KBM-7 (cell line): ENCODE data around the gene EXOC2.

Source experiments
- DNase-seq: peaks from one replicate; pipeline ENCODE4 v3.0.0-alpha.2; 2015
- in situ Hi-C: fragments of 300-500 bp; cut with MboI; formaldehyde crosslinking; loops from 2 replicates; pipeline ENCODE4 v1.14.3; 2020; ENCODE audit warnings: low sequenced_read_pairs, low pct_unique_long_range_greater_than_20kb, mixed read lengths

EXOC2 gene, protein sequence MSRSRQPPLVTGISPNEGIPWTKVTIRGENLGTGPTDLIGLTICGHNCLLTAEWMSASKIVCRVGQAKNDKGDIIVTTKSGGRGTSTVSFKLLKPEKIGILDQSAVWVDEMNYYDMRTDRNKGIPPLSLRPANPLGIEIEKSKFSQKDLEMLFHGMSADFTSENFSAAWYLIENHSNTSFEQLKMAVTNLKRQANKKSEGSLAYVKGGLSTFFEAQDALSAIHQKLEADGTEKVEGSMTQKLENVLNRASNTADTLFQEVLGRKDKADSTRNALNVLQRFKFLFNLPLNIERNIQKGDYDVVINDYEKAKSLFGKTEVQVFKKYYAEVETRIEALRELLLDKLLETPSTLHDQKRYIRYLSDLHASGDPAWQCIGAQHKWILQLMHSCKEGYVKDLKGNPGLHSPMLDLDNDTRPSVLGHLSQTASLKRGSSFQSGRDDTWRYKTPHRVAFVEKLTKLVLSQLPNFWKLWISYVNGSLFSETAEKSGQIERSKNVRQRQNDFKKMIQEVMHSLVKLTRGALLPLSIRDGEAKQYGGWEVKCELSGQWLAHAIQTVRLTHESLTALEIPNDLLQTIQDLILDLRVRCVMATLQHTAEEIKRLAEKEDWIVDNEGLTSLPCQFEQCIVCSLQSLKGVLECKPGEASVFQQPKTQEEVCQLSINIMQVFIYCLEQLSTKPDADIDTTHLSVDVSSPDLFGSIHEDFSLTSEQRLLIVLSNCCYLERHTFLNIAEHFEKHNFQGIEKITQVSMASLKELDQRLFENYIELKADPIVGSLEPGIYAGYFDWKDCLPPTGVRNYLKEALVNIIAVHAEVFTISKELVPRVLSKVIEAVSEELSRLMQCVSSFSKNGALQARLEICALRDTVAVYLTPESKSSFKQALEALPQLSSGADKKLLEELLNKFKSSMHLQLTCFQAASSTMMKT

GRCh38 chr6:692858-693722, at the start of gene EXOC2:
EXOC2 (minus strand) TSS chr6:693139; CDS start chr6:637818, 55,321 bp downstream.
- in situ Hi-C loops: no loop called here
- peak; percentile 78 for DNase-seq

- in situ Hi-C loops: no loop called here
Measured at GRCh38 chr6:741410-742339, 48.7 kb upstream of the EXOC2 start.

DNA sequence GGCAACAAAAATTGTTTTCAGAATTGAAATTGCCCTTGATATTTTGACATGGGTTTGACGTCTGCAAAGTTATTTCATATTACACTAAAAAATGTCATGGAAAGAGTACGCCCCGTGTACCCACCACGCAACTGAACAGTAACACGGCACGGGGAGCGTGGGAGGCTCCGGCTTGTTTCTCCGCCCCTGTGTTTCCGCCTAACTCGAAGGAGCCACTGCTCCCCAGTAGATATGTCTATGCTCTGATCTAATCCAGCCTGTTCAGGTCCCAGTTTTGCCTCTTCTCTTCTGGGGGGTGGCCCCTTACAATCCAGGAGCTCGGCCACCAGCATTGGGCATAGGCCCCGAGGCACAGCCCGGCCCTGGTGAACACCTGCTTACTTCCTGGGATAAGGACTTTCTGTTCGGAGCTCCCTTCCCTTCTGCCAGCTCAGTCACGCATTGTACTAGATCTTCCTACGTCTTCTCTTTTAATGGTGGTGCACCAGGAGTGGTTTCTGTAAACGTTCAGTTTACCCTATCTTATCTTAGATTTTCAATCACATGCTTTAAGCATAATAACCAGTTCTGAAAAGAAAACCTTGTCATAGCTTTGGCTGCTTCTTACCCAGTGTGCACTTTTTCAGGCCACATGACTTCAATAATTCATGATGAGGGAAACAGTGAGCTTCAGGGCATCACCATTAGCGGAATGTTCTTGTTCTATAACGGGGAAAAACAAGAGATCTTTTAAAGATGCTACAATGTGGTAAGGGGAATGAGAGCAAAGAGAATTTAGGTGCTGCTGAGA, 43.9 kb upstream of the EXOC2 start:
- in situ Hi-C loops: no loop called here
- DNase-seq: no peak

More at GRCh38 chr6:741410-742339, 48.7 kb upstream of the EXOC2 start:
- DNase-seq: no peak

GRCh38 chr6:733431-734219, 40.7 kb upstream of the EXOC2 start:
- DNase-seq: no peak
- in situ Hi-C loops: no loop called here

- DNase-seq: no peak
- in situ Hi-C loops: no loop called here
Measured at GRCh38 chr6:731924-732323, 39.0 kb upstream of the EXOC2 start.

GRCh38 chr6:729606-730320, 36.8 kb upstream of the EXOC2 start:
- in situ Hi-C loops: no loop called here
- DNase-seq: no peak

GRCh38 chr6:727856-728255, 34.9 kb upstream of the EXOC2 start:
- in situ Hi-C loops: no loop called here
- DNase-seq: no peak

GRCh38 chr6:723540-723939, 30.6 kb upstream of the EXOC2 start:
- DNase-seq: no peak
- in situ Hi-C loops: no loop called here

- DNase-seq: peak; percentile 21
- in situ Hi-C loops: no loop called here
Measured at GRCh38 chr6:722608-723007, 29.7 kb upstream of the EXOC2 start.

GRCh38 chr6:722077-722524, 29.2 kb upstream of the EXOC2 start:
- DNase-seq: peak; percentile 62
- in situ Hi-C loops: no loop called here

DNA sequence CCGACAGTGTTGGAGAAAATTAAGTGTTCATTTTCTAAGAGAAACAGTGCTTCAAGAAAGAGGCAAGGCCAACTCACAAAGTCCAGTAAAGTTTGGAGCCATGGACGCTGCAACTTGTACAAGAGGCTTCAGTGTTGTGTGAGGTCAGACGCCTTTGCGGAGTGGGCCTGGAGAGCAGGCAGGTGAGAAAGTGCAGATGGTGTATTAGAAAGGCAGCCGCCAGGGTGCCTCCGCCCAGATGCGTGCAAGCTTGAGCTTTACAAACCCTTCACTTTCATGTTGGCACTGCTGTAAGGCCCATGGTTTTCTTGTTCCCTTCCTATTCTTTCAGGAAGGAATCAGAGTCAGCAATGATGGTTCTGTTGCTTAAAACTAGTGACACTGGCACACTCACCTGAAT, 25.4 kb upstream of the EXOC2 start:
- in situ Hi-C loops: no loop called here

DNA sequence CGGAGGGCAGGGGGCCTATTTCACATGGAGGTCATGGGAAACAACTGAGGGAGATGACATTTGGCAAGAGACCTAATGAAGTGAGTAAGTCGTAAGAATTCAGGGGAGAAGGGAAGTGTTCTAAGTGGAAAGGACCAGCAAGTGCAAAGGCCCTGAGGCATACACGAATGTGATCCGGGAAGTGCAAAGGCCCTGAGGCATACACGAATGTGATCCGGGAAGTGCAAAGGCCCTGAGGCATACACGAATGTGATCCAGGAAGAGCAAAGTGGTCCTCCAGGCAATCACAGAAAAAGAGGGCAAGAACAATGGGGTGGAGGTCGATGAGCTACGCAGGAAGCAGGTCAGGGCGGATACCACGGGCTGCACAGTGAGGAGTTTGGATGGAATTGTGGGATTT, 24.2 kb upstream of the EXOC2 start:
- DNase-seq: no peak
- in situ Hi-C loops: no loop called here

More for the DNA sequence above, 25.4 kb upstream of the EXOC2 start:
- DNase-seq: no peak

DNA sequence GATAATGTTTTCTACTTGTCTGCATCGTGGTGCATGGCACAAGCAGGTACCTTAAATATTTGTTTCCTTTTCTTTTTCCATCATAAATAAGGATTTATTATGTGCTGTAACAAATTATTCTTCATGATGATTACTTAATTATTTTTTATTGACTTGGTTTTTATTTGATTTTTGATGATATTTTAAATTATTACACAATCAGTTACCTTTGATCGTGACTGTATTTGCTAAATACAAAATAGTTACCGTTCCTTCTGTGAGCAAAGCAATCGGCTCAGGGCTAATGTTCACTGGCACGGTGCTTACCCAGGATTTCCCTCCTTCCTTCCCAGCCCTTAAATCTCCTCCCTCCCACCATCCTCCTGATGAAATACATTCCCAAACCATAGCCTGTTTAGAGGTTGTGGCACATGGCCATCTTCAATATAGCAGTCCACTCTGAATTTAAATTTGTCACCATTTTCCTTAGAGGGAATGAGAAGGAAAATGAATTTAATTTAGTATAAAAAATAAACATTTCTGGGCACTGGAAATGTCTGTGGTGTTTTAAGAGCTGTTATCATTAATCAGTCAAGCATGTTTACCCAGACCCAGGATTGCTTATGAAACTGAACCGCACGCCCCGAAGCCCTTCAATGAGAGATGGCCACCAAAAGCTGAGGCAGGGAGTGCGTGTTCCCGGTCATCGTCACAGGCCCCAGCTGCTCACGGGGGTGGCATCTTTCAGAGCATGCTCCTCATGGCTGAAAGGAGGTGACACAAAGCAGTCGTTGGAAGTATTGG, 23.0 kb upstream of the EXOC2 start:
- in situ Hi-C loops: no loop called here
- no peak for DNase-seq

- in situ Hi-C loops: no loop called here
- no peak for DNase-seq
Measured at GRCh38 chr6:714100-714499, 21.2 kb upstream of the EXOC2 start.

DNA sequence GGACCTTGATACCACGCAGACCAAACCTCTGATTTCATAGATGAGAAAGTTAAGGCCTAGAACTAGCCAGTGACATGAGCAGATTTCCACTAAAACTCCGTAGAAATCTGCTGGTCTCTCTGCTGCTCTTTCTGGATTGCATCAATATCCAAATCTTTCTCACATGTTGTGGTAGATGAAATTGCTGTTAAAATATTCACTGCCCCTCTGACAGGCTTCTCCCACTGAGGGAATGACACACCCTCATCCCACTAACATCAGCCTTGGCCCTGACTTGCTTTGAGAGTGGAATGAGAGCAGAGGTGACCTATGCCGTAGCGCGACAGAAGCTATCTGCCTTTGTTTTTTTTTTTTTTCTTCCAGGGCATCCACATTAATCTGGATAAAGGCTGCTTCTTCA, 20.4 kb upstream of the EXOC2 start:
- no peak for DNase-seq
- in situ Hi-C loops: no loop called here
